Ishikawa (cell line): ENCODE data around the gene SUSD2.

Experiments used
- EP300 ChIP-seq: IDR thresholded peaks from 2 replicates; pipeline ENCODE4 v1.6.1; 2012; ENCODE audit warnings: borderline replicate concordance
- REST ChIP-seq: IDR thresholded peaks from 2 replicates; pipeline ENCODE4 v1.6.1; 2012; ENCODE audit warnings: low read depth, mild to moderate bottlenecking

- no peak for TF ChIP-seq REST
- TF ChIP-seq EP300 = no peak
Observed at GRCh38 chr22:24201681-24202614, 20.7 kb downstream of the SUSD2 start.
